Cardiac fibroblast (primary cell): ENCODE results near the gene NR2F2.
A peak's percentile ranks its signal among the peaks of the same experiment; 100 is the strongest.

Experiments
- DNase-seq, 2 donors: peaks; one replicate each; pipeline versions ENCODE4 v3.0.0 to v3.0.0-alpha.2; 2010; ENCODE audit warnings: low read depth in 2 of 2
- H3K4me3 ChIP-seq, 2 donors: replicated peaks in 1 of 2; 1 replicate in 1 of 2; 2 replicates in 1 of 2; pipeline ENCODE4 v1.5.1; 2011; ENCODE audit warnings: low read depth in 2 of 2, low read length in 2 of 2, mild to moderate bottlenecking in 2 of 2, moderate library complexity in 1 of 2
- CTCF ChIP-seq: IDR thresholded peaks from one replicate; pipeline ENCODE4 v1.5.1; 2011; ENCODE audit warnings: low read depth, mild to moderate bottlenecking, low read length, inconsistent platforms

NR2F2 gene

DNA sequence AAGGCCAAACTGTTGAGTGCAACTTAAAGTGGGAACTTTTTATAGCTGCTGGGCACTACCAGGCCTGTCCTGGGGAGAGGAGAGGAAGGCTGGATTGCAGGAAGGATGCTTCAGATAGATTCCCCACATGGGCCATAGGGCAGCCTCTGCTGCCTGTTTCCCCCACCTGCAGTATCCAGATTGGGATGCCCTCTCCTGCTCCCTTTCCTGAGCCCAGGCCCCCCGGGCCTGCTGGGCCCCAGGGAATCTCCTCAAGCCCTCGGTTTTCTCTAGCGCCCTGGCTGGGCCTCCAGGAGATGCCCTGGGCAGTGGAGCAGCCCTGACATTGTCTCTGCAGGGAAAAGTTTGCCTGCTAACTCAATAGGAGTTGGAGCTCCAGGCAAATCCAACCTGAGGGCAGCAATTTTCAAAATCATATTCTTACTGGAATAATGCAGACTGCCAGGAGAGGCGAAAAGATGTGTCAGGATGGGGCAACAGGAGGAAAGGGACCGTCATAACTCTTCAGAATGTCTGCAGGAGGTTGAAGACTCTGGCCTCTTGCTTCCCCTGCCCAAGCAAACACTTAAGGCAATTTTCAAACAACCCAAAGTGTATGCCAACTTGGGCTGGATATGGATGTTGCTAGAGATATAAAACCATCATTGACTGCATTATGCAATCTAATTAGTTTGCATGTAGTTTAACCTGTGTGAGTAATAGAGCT, 4.4 kb downstream of the NR2F2 start:
- peak overlapping the region; percentile 83 to 92 for H3K4me3 ChIP-seq
- peak in 1 of 2 donors; percentile 49 for DNase-seq
- TF ChIP-seq CTCF: no peak

GRCh38 chr15:96335411-96336024, 5.0 kb downstream of the NR2F2 start:
- DNase-seq: peak in 1 of 2 donors; percentile 70
- TF ChIP-seq CTCF: no peak
- H3K4me3 ChIP-seq: peak overlapping the region; percentile 83 to 92

DNA sequence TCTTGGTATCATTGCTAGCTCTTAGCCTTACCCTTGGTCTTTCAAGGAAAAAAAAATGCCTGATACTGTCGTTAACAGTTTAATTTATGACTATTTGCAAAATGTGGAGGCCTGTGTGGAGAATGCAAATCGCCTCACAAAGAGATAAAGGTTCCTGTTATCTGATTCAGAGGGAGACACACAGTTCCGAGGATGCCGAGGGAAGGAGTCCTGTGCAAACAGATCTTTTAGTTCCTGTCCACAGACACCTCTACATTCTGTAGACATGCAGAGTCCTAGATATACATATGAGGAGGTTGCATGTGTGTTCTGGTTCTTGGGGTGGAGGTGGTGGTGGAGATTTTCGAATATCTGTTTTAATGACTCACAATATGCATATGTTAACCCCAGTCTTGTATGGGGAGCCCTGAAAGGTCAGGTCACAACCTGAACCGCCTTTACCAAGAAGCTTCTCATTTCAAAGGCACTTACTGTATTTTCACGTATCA, 5.7 kb downstream of the NR2F2 start:
- no peak for TF ChIP-seq CTCF
- H3K4me3 ChIP-seq: peak overlapping the region; percentile 83 to 92

DNA sequence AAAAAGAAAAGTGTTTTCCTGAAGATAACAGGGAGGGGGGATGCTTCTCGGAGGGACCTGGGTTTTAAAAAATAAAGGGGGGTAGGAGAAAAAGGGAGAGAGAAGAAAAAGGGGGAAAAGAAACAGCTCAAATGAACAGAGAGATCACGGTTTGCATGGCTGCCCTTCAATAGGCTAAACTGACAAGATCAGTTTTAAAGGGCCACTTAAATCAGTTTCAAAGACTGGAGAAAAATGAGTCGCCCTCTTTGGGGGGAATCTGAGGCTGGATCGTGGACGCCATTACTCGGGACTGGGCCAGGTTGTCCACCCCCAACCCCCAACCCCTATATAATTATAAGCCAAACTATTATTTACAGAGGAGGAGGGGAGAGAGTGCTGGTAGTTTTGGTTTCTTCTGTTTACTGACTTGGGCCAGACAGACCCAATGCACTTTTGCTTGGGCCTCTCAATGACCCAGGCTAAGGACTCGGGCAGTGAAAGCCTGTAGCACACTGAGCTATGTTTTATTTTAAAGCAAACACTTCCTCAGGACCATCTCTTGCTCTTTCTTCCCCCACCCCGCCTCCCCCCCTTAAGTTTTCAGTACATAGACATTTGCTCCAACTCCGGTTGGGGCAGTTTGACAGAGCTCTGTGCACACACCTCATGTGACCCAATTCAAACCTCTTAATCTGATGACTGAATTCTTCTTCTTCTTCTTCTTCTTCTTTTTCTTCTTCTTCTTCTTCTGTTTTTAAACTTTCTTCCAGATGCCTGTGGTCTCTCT, 6.3 kb downstream of the NR2F2 start:
- peak; percentile 48 for DNase-seq
- peak overlapping the region; percentile 83 to 92 for H3K4me3 ChIP-seq
- TF ChIP-seq CTCF: no peak

More for the DNA sequence above, 5.7 kb downstream of the NR2F2 start:
- peak in 1 of 2 donors; percentile 39 for DNase-seq

DNA sequence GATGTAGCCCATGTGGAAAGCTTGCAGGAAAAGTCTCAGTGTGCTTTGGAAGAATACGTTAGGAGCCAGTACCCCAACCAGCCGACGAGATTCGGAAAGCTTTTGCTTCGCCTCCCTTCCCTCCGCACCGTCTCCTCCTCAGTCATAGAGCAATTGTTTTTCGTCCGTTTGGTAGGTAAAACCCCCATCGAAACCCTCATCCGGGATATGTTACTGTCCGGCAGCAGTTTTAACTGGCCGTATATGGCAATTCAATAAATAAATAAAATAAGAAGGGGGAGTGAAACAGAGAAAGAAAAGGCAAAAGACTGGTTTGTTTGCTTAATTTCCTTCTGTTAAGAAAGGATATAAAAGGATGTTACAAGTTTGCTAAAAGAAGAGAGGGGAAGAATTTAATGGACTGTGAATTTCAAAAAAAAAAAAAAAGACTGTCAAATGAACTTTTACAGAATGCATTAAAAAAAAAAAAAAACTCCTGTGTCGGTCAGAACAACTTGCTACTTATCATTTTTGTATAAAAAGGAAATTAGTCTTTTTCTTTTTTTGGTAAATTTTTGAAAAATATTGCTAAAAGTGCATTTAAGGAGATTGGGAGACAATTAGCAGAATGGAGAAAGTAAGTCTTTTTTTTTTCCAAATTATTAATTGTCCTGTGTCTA, 7.0 kb downstream of the NR2F2 start:
- no peak for TF ChIP-seq CTCF
- DNase-seq: peak in 1 of 2 donors; percentile 57
- H3K4me3 ChIP-seq: peak overlapping the region; percentile 83 to 92

DNA sequence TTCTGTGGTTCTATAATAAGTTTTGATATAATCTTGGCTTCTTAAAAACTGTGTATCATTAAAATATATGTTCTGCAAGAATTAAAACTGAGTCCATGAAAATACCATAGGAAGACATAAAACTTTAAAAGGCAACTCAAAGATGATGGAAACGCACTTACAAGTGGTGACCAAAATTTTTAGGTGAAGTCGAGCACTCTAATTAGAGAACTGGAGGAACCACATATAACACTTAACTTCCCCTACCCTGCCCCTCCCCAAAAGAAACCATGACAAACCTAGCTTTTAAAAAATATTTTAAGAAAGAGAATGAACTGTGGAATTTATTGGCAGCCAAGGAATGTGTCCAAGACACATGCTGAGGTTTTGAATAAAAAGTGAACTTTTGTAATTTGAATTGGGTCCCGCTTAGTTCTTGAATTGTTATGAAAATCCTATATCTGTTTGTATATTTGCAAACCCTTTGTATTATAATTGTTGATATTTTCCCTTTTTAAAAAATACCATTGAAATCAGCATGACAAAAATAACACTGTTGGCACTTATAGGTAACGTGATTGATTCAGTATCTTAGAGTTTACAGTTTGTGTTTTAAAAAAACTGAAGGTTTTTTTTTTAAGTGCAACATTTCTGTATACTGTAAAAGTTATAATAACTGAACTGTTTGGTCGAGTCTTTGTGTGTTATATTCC, 7.7 kb downstream of the NR2F2 start:
- DNase-seq: peak in 1 of 2 donors; percentile 49
- H3K4me3 ChIP-seq: peak overlapping the region; percentile 83 to 92
- no peak for TF ChIP-seq CTCF
